Measurements from ENCODE around the gene DLGAP1.

The DLGAP1 gene

GRCh38 chr18:3455907-3456685, 999.0 kb downstream of the DLGAP1 start:
- Histone ChIP-seq H3K79me2 (ENCODE audit: insufficient read depth, low read length) (no peaks in the 10 kb centered on the region), H3K27ac (ENCODE audit: low read depth, low read length, poor library complexity, severe bottlenecking) (no peak overlapping the region), H3K4me2 (ENCODE audit: low read length) (no peak overlapping the region), H3K36me3 (ENCODE audit: insufficient read depth, low read length) (no peaks in the 10 kb centered on the region), H3K9me2 (ENCODE audit: low read depth, low read length) (no peaks in the 10 kb centered on the region), H2AFZ (ENCODE audit: low read length) (no peak overlapping the region), H3K27me3 (ENCODE audit: insufficient read depth, low read length) (no peaks in the 10 kb centered on the region), H3K4me1 (ENCODE audit: insufficient read depth, low read length, severe bottlenecking) (peaks cover 30% of the 10 kb centered on the region), H3K9ac (ENCODE audit: low read length) (no peak overlapping the region), H3K9me3 (ENCODE audit: low read length) (0 out of 2 replicates have a peak, but pooled peaks cover 5% of the 10 kb centered on the region), H3K4me3 (ENCODE audit: low read depth, low read length, poor library complexity, severe bottlenecking) (no peak overlapping the region), H3F3A (ENCODE audit: insufficient read depth, low read length) (no peaks in the 10 kb centered on the region), H4K20me1 (ENCODE audit: insufficient read depth, low read length) (no peaks in the 10 kb centered on the region)
- TF ChIP-seq, protein P1, sequence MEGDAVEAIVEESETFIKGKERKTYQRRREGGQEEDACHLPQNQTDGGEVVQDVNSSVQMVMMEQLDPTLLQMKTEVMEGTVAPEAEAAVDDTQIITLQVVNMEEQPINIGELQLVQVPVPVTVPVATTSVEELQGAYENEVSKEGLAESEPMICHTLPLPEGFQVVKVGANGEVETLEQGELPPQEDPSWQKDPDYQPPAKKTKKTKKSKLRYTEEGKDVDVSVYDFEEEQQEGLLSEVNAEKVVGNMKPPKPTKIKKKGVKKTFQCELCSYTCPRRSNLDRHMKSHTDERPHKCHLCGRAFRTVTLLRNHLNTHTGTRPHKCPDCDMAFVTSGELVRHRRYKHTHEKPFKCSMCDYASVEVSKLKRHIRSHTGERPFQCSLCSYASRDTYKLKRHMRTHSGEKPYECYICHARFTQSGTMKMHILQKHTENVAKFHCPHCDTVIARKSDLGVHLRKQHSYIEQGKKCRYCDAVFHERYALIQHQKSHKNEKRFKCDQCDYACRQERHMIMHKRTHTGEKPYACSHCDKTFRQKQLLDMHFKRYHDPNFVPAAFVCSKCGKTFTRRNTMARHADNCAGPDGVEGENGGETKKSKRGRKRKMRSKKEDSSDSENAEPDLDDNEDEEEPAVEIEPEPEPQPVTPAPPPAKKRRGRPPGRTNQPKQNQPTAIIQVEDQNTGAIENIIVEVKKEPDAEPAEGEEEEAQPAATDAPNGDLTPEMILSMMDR (IDR thresholded peaks at IDR 0.05; ENCODE audit: low read length): no peak
- TF ChIP-seq EZH2 (IDR thresholded peaks at IDR 0.05; ENCODE audit: borderline replicate concordance, low read length): no peak

- no peaks in the 10 kb centered on the region for H3K27me3 ChIP-seq (ENCODE audit: insufficient read depth, low read length)
- no peaks in the 10 kb centered on the region for H3K79me2 ChIP-seq (ENCODE audit: insufficient read depth, low read length)
- no peak overlapping the region for H3K27ac ChIP-seq (ENCODE audit: low read depth, low read length, poor library complexity, severe bottlenecking)
- TF ChIP-seq, protein P1 (IDR thresholded peaks at IDR 0.05; ENCODE audit: low read length): no peak
- H3K36me3 ChIP-seq (ENCODE audit: insufficient read depth, low read length): no peaks in the 10 kb centered on the region
- no peak overlapping the region for H2AFZ ChIP-seq (ENCODE audit: low read length)
- no peaks in the 10 kb centered on the region for H3K9me3 ChIP-seq (ENCODE audit: low read length)
- no peak overlapping the region for H3K4me3 ChIP-seq (ENCODE audit: low read depth, low read length, poor library complexity, severe bottlenecking)
- H3K4me1 ChIP-seq (ENCODE audit: insufficient read depth, low read length, severe bottlenecking): peaks cover 30% of the 10 kb centered on the region
- no peaks in the 10 kb centered on the region for H3K9me2 ChIP-seq (ENCODE audit: low read depth, low read length)
- H3K4me2 ChIP-seq (ENCODE audit: low read length): peak overlapping the region; percentile 86; the same call in 1 of the 2 replicates
- no peaks in the 10 kb centered on the region for H4K20me1 ChIP-seq (ENCODE audit: insufficient read depth, low read length)
- no peaks in the 10 kb centered on the region for H3F3A ChIP-seq (ENCODE audit: insufficient read depth, low read length)
- no peak overlapping the region; the same call in 1 of the 2 replicates for H3K9ac ChIP-seq (ENCODE audit: low read length)
Observed at GRCh38 chr18:3455090-3455635, 999.9 kb downstream of the DLGAP1 start.

DNA sequence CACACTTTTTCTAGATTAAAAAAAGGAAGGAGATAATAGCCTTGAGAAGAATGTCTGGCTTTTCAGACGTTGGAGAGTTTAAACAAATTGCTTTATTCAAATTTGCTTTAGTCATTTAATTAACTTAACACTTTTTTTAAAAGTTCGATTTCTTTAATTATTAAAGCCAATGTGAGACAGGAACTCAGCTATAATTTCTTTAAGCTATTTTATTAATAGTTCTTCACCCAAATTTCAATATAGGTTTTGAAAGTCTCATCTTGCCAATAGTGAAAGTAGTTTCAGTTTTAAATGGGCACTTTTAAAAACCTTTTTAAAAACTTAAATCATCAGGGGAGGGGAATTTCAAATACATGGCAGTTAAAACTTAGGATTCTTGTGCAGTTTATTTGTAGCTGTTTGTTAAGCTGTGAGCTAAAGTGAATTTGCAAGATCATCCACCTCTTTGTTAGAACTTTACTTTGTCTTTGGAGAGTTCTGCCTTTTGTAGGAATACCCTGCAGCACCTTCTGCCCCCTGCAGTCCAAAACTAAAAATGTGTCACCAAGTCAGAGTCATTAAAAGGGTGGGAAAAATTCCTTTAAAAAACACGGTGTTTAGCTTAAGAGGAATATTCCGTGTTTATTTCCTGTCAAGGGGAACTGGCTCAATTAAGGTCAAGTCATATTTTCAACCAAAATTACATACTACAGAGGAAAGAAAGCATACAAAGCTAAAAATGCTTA, 1000.6 kb downstream of the DLGAP1 start:
- Histone ChIP-seq H3K27me3 (ENCODE audit: insufficient read depth, low read length) (no peaks in the 10 kb centered on the region), H3K4me3 (ENCODE audit: low read depth, low read length, poor library complexity, severe bottlenecking) (peak overlapping the region; percentile 56), H3K27ac (ENCODE audit: low read depth, low read length, poor library complexity, severe bottlenecking) (peak overlapping the region; percentile 79), H3F3A (ENCODE audit: insufficient read depth, low read length) (no peaks in the 10 kb centered on the region), H3K9me2 (ENCODE audit: low read depth, low read length) (no peaks in the 10 kb centered on the region), H3K4me2 (ENCODE audit: low read length) (peak overlapping the region; percentile 86), H3K9ac (ENCODE audit: low read length) (peak overlapping the region; percentile 71), H3K9me3 (ENCODE audit: low read length) (no peaks in the 10 kb centered on the region), H3K79me2 (ENCODE audit: insufficient read depth, low read length) (no peaks in the 10 kb centered on the region), H4K20me1 (ENCODE audit: insufficient read depth, low read length) (no peaks in the 10 kb centered on the region), H3K4me1 (ENCODE audit: insufficient read depth, low read length, severe bottlenecking) (peaks cover 30% of the 10 kb centered on the region), H3K36me3 (ENCODE audit: insufficient read depth, low read length) (no peaks in the 10 kb centered on the region), H2AFZ (ENCODE audit: low read length) (peak overlapping the region; percentile 59)
- TF ChIP-seq, protein P1 (IDR thresholded peaks at IDR 0.05; ENCODE audit: low read length): peak; percentile 54
- no peak for TF ChIP-seq EZH2 (IDR thresholded peaks at IDR 0.05; ENCODE audit: borderline replicate concordance, low read length)

Measured in OCI-LY1 (cell line).